BLaER1 treated with 17β-estradiol and CSF1 and Interleukin-3, amounts not matched to agents 10 nM and 100 nM (cell line): ENCODE results near the gene HSCB.
"Not testable (repeated sequence)": the region's sequence is repeated elsewhere in the genome, so short reads cannot be mapped to it uniquely, and the experiment has no call there.

Source experiments
- H3K27ac ChIP-seq, 11 experiments: shearing (Covaris generic); formaldehyde crosslinking; 2 replicates each; pipeline ENCODE4 v1.8.1; 2022
- H3K27me3 ChIP-seq, 11 experiments: shearing (Covaris generic); formaldehyde crosslinking; 2 replicates each; pipeline ENCODE4 v1.8.1; 2022
- H3K36me3 ChIP-seq, 11 experiments: shearing (Covaris generic); formaldehyde crosslinking; 2 replicates each; pipeline ENCODE4 v1.8.1; 2022
- H3K4me1 ChIP-seq, 10 experiments: shearing (Covaris generic); formaldehyde crosslinking; 2 replicates each; pipeline ENCODE4 v1.8.1; 2022
- H3K4me2 ChIP-seq, 11 experiments: shearing (Covaris generic); formaldehyde crosslinking; 2 replicates each; pipeline ENCODE4 v1.8.1; 2022
- H3K4me3 ChIP-seq, 10 experiments: shearing (Covaris generic); formaldehyde crosslinking; 2 replicates each; pipeline ENCODE4 v1.8.1; 2022
- H3K9ac ChIP-seq, 11 experiments: shearing (Covaris generic); formaldehyde crosslinking; 2 replicates each; pipeline ENCODE4 v1.8.1; 2022
- H3K9me3 ChIP-seq, 11 experiments: shearing (Covaris generic); formaldehyde crosslinking; replicated peaks in 1 of 11; 2 replicates each; pipeline ENCODE4 v1.8.1; 2022
- H4K20me1 ChIP-seq, 11 experiments: shearing (Covaris generic); formaldehyde crosslinking; 2 replicates each; pipeline ENCODE4 v1.8.1; 2022
- Cebpa-rat ChIP-seq, 11 experiments: shearing (Covaris generic); IDR thresholded peaks; 2 replicates each; pipeline ENCODE4 v1.8.1; 2022

HSCB gene

DNA sequence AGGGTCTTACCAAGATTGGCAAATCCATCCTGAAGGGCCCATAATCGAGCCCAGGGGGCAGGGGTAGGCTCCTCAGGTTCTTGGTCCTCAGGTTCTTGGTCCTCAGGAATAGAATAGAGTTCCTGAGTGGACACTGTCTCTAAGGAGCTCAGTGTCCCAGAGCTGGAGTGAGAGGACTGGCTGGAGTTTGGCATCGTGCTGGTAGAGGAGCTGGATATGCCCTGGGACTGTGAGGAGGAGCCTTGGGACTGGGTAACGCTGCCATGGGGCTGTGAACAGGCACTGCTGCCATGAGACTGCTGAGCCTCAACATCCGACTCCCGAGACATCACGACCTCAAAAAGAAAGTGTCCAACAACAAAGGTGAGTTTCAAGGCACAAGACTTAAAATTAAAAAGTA, 7.4 kb upstream of the HSCB start:
- Histone ChIP-seq H3K36me3 (peaks cover 37 to 89% (median 69%) of the 10 kb centered on the region in 11 experiments), H3K9me3 (no peaks in the 10 kb centered on the region), H4K20me1 (peaks cover 0 to 58% (median 42%) of the 10 kb centered on the region in 11 experiments; a peak in 19 of 22 replicates)

DNA sequence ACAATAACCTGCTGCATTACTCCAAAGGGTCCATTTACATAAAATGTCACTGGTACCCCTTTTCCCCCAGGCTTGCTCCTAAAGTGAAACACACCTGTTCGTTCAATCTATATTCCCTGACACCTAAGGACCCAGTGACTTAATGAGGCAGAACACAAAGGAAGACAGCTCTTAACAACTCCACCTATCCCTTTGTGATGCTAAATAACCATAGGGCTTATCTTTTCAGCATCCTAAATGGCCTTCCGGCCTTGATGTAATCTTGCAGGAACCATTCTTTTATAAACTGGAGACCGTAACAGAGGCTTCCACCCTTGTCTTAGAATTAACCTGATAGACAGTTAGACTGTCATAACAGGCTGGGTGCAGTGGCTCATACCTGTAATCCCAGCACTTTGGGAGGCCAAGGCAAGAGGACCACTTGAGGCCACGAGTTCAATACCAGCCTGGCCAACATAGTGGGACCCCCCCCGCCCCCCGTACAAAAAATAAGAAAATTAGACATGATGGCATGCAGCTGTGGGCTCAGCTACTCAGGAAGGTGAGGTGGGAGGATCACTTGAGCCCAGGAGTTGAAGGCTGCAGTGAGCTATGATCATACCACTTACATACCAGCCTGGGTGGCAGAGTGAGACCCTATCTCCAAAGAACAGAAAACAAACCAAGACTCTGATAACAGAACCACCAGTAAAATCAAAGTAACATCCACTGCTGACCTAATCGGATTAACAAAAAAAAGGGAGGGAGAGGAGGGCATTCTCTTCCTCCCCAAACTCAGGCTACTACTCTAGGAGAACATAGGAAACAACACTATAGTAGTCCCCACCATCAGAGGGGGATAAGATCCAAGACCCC, 5.3 kb upstream of the HSCB start:
- Histone ChIP-seq H3K36me3 (peaks cover 33 to 83% (median 56%) of the 10 kb centered on the region in 11 experiments), H3K9ac (no peak overlapping the region), H3K27me3 (no peaks in the 10 kb centered on the region), H3K4me2 (no peak overlapping the region), H3K27ac (no peak overlapping the region), H3K4me3 (no peak overlapping the region), H3K4me1 (peaks cover 14 to 31% (median 26%) of the 10 kb centered on the region in 10 experiments), H4K20me1 (peaks cover 0 to 61% (median 38%) of the 10 kb centered on the region in 11 experiments; a peak in 19 of 22 replicates), H3K9me3 (no peaks in the 10 kb centered on the region)
- no peak for TF ChIP-seq Cebpa-rat (IDR thresholded peaks at IDR 0.05)

More for the DNA sequence above, 7.4 kb upstream of the HSCB start:
- H3K27ac ChIP-seq: no peak overlapping the region
- no peaks in the 10 kb centered on the region for H3K27me3 ChIP-seq
- no peak for TF ChIP-seq Cebpa-rat (IDR thresholded peaks at IDR 0.05)
- peaks cover 5 to 17% (median 12%) of the 10 kb centered on the region in 10 experiments for H3K4me1 ChIP-seq
- H3K9ac ChIP-seq: no peak overlapping the region
- no peak overlapping the region for H3K4me3 ChIP-seq
- H3K4me2 ChIP-seq: no peak overlapping the region

DNA sequence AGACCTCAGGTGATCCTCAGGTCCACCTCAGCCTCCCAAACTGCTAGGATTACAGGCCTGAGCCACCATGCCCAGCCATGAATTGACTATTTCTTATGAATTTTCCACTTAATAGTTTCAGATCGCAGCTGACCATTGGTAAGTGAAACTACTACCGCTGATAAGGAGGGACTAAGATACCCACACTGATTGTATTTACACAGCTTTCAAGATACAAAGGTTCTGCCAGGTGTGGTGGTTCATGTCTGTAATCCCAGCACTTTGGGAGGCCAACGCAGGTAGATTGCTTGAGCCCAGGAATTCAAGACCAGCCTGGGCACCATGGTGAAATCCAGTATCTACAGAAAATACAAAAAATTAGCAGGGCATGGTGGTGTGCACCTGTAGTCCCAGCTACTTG, 4.1 kb upstream of the HSCB start:
- no peak overlapping the region for H3K27ac ChIP-seq
- H4K20me1 ChIP-seq: peaks cover 0 to 58% (median 38%) of the 10 kb centered on the region in 11 experiments; a peak in 19 of 22 replicates
- no peaks in the 10 kb centered on the region for H3K27me3 ChIP-seq
- no peak for TF ChIP-seq Cebpa-rat (IDR thresholded peaks at IDR 0.05)
- H3K4me3 ChIP-seq: no peak overlapping the region
- no peak overlapping the region for H3K4me2 ChIP-seq
- H3K36me3 ChIP-seq: peaks cover 27 to 71% (median 44%) of the 10 kb centered on the region in 11 experiments
- no peak overlapping the region for H3K9ac ChIP-seq
- no peaks in the 10 kb centered on the region for H3K9me3 ChIP-seq
- peaks cover 16 to 32% (median 27%) of the 10 kb centered on the region in 10 experiments for H3K4me1 ChIP-seq

DNA sequence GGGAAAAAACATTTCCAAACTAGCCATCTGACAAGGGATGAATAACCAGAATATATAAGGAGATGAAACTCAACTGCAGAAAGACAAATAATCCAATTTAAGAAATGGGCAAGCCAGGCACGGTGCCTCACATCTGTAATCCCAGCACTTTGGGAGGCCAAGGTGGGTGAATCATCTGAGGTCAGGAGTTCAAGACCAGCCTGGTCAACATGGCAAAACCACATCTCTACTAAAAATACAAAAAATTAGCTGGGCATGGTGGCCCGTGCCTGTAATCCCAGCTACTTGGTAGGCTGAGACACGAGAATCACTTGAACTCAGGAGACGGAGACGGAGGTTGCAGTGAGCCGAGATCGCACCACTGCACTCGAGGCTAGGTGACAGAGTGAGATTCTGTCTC, 3.0 kb upstream of the HSCB start:
- Histone ChIP-seq H4K20me1 (peaks cover 0 to 57% (median 38%) of the 10 kb centered on the region in 11 experiments; a peak in 19 of 22 replicates), H3K4me2 (peak overlapping the region in 6 of 11 experiments; percentile 7 to 73 (median 33); a peak in 9 of 22 replicates)
- not testable (repeated sequence) for H3K27ac ChIP-seq

DNA sequence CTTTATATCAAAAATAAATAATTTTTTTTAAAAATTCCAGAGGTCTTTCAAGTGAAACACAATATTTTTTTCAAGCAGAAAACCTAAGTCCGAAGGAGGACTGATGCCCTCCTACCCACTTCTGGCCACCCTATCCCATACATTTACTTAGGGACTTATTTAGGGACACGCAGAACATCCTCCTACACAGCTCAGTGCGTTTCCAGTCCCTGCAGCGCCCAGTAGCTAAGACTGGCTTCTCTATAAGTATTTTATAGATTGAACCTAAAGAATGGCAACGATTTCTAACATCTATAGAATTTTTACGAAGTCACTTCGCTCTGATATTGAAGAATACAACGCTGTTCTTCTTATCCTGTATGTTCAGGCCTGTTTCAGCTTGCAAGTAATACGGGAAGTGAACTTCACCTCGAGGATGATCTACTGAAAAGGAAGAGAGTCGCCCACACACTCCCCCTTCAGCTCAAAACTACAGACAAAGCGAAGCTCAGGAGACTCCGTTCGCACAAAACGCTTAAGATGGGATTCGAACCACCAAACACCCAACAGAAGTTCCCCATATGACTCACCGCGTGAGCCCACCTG, 547 bp upstream of the HSCB start:
- Histone ChIP-seq H3K9ac (peak overlapping the region; percentile 17 to 96 (median 91); a peak in 20 of 22 replicates), H3K36me3 (peaks cover 32 to 67% (median 47%) of the 10 kb centered on the region in 11 experiments), H3K9me3 (no peaks in the 10 kb centered on the region), H3K27me3 (no peaks in the 10 kb centered on the region), H3K4me1 (peaks cover 25 to 50% (median 41%) of the 10 kb centered on the region in 10 experiments), H4K20me1 (peaks cover 0 to 37% (median 20%) of the 10 kb centered on the region in 11 experiments; a peak in 17 of 22 replicates), H3K4me2 (peak overlapping the region; percentile 64 to 89 (median 77)), H3K27ac (peak overlapping the region in 9 of 11 experiments; percentile 69 to 96 (median 93); a peak in 18 of 22 replicates), H3K4me3 (peak overlapping the region; percentile 71 to 99 (median 86))
- no peak for TF ChIP-seq Cebpa-rat (IDR thresholded peaks at IDR 0.05)

More for the DNA sequence above, 3.0 kb upstream of the HSCB start:
- H3K27me3 ChIP-seq, H3K9ac ChIP-seq, H3K4me3 ChIP-seq, H3K9me3 ChIP-seq: not testable (repeated sequence)
- H3K36me3 ChIP-seq: peaks cover 17 to 64% (median 34%) of the 10 kb centered on the region in 11 experiments
- H3K4me1 ChIP-seq: peaks cover 25 to 44% (median 39%) of the 10 kb centered on the region in 10 experiments

DNA sequence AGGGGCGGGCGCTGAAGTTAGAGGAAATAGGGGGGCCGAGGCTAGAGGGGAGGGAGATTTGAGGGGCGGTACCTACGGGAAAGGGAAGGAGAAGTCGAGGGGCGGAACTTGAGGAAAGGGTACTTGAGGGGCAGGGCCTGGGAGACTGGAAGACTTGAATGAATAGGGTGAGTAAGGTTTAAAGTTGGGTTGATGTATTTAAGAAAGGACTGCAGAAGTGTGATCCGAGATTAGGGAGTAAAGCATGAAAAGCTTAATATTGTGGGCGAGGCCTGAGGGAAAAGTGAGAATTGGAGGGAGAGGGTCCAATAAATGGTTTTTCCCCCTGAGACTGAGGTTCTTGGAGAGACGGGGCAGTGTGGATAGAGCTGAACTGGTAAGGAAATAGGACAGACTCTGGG, 723 bp downstream of the HSCB start:
- Histone ChIP-seq H3K27me3 (no peaks in the 10 kb centered on the region), H3K4me2 (peak overlapping the region; percentile 87 to 99 (median 90)), H3K9me3 (no peaks in the 10 kb centered on the region), H3K27ac (peak overlapping the region; percentile 81 to 96 (median 92); a peak in 20 of 22 replicates), H3K9ac (peak overlapping the region; percentile 84 to 96 (median 91)), H4K20me1 (peaks cover 0 to 25% (median 11%) of the 10 kb centered on the region in 11 experiments; a peak in 11 of 22 replicates), H3K4me3 (peak overlapping the region; percentile 71 to 99 (median 86)), H3K4me1 (peaks cover 25 to 55% (median 42%) of the 10 kb centered on the region in 10 experiments), H3K36me3 (peaks cover 42 to 67% (median 50%) of the 10 kb centered on the region in 11 experiments)
- TF ChIP-seq Cebpa-rat (IDR thresholded peaks at IDR 0.05): no peak

DNA sequence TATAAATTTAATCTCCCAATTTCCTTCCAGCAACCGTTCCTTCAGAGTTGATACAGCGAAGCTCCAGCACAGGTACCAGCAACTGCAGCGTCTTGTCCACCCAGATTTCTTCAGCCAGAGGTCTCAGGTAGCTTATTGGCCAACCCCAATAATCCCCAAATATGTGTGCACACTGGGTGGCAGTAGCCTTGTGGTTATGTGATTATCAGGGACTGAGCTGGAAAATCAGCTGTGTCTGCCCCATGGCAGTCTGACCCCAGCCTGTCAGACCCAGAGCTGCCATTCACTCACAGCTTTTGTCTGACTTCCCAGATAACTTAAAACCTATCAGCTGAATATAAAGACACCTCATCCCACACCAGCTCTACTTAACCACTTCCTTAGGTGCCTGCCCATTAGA, 2.0 kb downstream of the HSCB start:
- Histone ChIP-seq H3K4me2 (peak overlapping the region in 5 of 11 experiments; percentile 87 to 94 (median 89); a peak in 10 of 22 replicates), H3K4me1 (peaks cover 29 to 61% (median 49%) of the 10 kb centered on the region in 10 experiments), H3K36me3 (peaks cover 39 to 67% (median 51%) of the 10 kb centered on the region in 11 experiments), H3K4me3 (no peak overlapping the region), H3K27ac (peak overlapping the region in 1 of 11 experiments; percentile 7; a peak in 1 of 22 replicates), H3K9ac (peak overlapping the region in 1 of 11 experiments; percentile 92; a peak in 2 of 22 replicates), H4K20me1 (peaks cover 0 to 12% (median 0%) of the 10 kb centered on the region in 11 experiments; a peak in 6 of 22 replicates), H3K9me3 (no peaks in the 10 kb centered on the region), H3K27me3 (no peaks in the 10 kb centered on the region)
- TF ChIP-seq Cebpa-rat (IDR thresholded peaks at IDR 0.05): no peak

DNA sequence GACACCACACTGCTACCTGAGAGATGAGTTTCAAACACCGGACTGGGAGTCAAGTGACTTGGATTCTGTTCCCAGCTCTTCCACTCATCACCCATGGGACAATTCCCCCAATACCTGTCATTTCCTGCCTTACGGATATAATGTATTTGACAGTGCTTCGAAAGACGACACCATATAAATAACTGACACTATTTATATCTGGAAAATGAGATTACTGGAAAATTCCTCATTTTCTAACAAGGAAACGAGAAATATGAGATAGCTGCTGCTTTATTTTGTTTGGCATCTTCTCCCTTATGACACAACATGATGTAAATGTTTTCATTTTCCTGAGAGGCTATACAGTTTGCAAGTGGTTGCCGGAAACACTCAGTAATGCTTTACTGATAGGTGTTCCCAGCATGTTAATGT, 8.6 kb downstream of the HSCB start:
- Histone ChIP-seq H4K20me1 (no peaks in the 10 kb centered on the region), H3K4me1 (peaks cover 8 to 30% (median 19%) of the 10 kb centered on the region in 10 experiments; a peak in 18 of 20 replicates), H3K27me3 (no peaks in the 10 kb centered on the region), H3K4me3 (no peak overlapping the region), H3K4me2 (no peak overlapping the region), H3K9me3 (no peaks in the 10 kb centered on the region), H3K9ac (no peak overlapping the region), H3K27ac (no peak overlapping the region), H3K36me3 (peaks cover 34 to 79% (median 56%) of the 10 kb centered on the region in 11 experiments)
- no peak for TF ChIP-seq Cebpa-rat (IDR thresholded peaks at IDR 0.05)

DNA sequence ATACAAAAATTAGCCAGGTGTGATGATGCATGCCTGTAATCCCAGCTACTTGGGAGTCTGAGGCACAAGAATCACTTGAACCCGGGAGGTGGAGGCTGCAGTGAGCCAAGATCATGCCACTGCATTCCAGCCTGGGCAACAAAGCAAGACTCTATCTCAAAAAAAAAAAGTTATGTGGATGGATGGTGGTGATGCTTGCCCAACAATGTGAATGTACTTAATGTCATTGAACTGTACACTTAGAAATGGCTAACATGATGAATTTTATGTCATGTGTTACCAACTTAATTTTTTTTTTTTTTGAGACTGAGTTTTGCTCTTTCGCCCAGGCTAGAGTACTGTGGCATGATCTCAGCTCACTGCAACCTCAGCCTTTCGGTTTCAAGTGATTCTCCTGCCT, 12.7 kb downstream of the HSCB start:
- H3K27me3 ChIP-seq: not testable (repeated sequence)

More for the DNA sequence above, 12.7 kb downstream of the HSCB start:
- Histone ChIP-seq H3K4me1 (peaks cover 1 to 12% (median 6%) of the 10 kb centered on the region in 10 experiments; a peak in 16 of 20 replicates), H3K36me3 (peaks cover 15 to 49% (median 32%) of the 10 kb centered on the region in 11 experiments; a peak in 20 of 22 replicates)
- H4K20me1 ChIP-seq, H3K9ac ChIP-seq, H3K9me3 ChIP-seq, H3K4me2 ChIP-seq, H3K27ac ChIP-seq, H3K4me3 ChIP-seq: not testable (repeated sequence)
